Psoas muscle (tissue), 8 donors: ENCODE results near the gene UBE2L3. TPM values are rescaled to one million over a fixed set of nuclear protein-coding genes. Genes with fewer than 3 reads are reported as not detected.
A peak's percentile ranks its signal among the peaks of the same experiment; 100 is the strongest.

ENCODE experiments used
- ATAC-seq, 4 donors: fragments of 200-7000 bp; cut with Tn5 transposase; one replicate each; pipeline ENCODE4 v1.9.1; 2020; ENCODE audit warnings: moderate library complexity in 3 of 4, mild to moderate bottlenecking in 2 of 4
- DNase-seq, 2 donors: peaks; one replicate each; pipeline ENCODE4 v3.0.0-alpha.2; 2020
- H3K27ac ChIP-seq: fragments of 200-600 bp; one replicate; pipeline ENCODE4 v1.8.0; 2022
- H3K27me3 ChIP-seq, 3 donors: fragments of 200-600 bp in 1 of 3; one replicate each; pipeline versions ENCODE4 v1.6.1 to v1.8.0; 2013 to 2022; ENCODE audit warnings: low read length in 2 of 3, mild to moderate bottlenecking in 2 of 3, moderate library complexity in 1 of 3; ENCODE audit not compliant: insufficient read depth in 3 of 3
- H3K36me3 ChIP-seq, 2 donors: fragments of 200-600 bp in 1 of 2; one replicate each; pipeline versions ENCODE4 v1.6.1 to v1.8.0; 2013 to 2022; ENCODE audit warnings: low read depth in 1 of 2, mild to moderate bottlenecking in 1 of 2, moderate library complexity in 1 of 2; ENCODE audit not compliant: insufficient read depth in 1 of 2
- H3K4me1 ChIP-seq: fragments of 200-600 bp; one replicate; pipeline ENCODE4 v1.8.0; 2022
- H3K4me3 ChIP-seq: fragments of 200-600 bp; one replicate; pipeline ENCODE4 v1.8.0; 2022; ENCODE audit warnings: mild to moderate bottlenecking
- H3K9me3 ChIP-seq: fragments of 200-600 bp; one replicate; pipeline ENCODE4 v1.8.0; 2022
- CTCF ChIP-seq: fragments of 200-600 bp; IDR thresholded peaks from one replicate; pipeline ENCODE4 v1.8.0; 2022; ENCODE audit warnings: antibody characterized with exemption
- WGBS, 3 donors: extraction: QIAGEN DNeasy Blood & Tissue Kit; methylation state at CpG; one replicate each; pipeline versions ENCODE4 v1.1.6 to v1.1.7; 2013; 5-methylcytosine and 5-hydroxymethylcytosine counted together
- intact Hi-C, 2 donors: fragments of 100-400 bp; cut with DNase I; formaldehyde crosslinking; loops; one replicate each; pipeline versions ENCODE4 v1.11.0 to v1.14.2; 2022
- polyA plus RNA-seq, 3 donors: library from polyadenylated mRNA; stranded (reverse); fragments of 200-250 nt; gene quantifications; one replicate each; pipeline ENCODE4 v1.2.3, GENCODE V29; 2013
- total RNA-seq, 4 donors: library from RNA; stranded (reverse); fragmentation: NEBNext Ultra II Directional in 2 of 4; extraction: Animal tissue kit (Norgen Biotek cat#: 25700) in 2 of 4; gene quantifications; one replicate each; pipeline versions ENCODE4 v1.2.1 to v1.2.4, GENCODE V29; 2021 to 2023
- donor health status: healthy with polysubstance abuse.
- donor health status: DM: no; HTN: no; CAD: no; lungs with moderate emphysema.
- donor health status: Bipolar disorder and iron deficiency.
- donor health status: healthy.
- donor health status: DM: yes; HTN: yes; CAD: no.
- donor health status: DM: no; HTN: no; CAD: no.
- donor health status: DM: no; HTN: no; CAD: no.
- donor health status: DM: yes; HTN: yes; CAD: no.

Gene UBE2L3
- total and polyA plus RNA-seq, 7 donors: 44.9 to 144 (median 56.7) TPM

DNA sequence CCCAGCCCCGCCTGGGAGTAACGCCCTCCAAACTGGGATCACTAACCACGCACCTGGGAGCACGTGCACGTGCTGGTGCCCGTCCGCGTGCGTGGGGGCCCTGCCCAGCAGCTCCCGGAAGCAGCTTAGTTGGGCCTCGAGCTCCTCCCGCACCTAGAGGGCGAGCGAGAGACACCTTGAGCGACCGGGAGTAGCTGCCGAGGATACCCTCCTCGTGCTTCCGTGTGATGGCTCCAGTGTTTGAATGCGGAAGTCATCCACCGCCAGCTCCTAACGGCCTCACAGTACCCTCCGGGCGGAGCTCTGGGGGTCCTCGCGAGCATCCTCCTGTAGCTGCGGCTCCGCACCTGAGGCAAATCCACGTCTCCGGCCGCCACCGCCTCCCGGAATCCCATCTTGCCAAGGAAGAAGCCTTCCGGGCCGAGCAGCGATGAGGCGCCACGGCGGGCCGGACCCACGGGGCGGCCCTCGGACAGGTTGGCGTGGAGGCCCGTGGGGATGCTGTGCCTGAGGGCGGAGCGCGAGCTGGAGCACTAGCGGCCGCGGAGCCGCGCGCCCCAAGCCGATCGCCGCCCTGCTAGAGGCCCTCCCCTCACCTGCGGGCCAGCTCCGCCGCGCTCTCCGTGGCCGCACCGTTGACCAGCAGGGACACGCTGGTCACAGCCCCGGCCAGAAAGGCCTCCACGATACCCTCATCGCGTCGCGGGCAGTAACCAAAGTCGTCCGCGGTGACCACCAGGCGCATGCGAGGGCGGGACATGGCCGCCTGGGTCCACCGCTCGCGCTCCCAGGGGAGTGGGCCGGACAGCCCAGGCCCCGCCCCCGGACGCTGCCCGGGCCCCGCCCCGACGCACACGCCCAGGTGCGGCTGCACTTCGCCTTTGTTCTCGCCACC lies 62.0 kb downstream of the UBE2L3 start, which contains the start of gene YDJC:
Gene YDJC, minus strand, starts transcription at position 768 of the 895 bp plus-strand sequence. Its CDS starts 8 bp downstream, at position 760.
- intact Hi-C loops: loop anchor here in 1 of 2 donors (5.0 kb wide), 1 partner anchor 37 kb away; no protein-coding TSS in a partner anchor
- H3K36me3 ChIP-seq: no peaks in the 10 kb centered on the region
- 1 to 3% (median 3%) methylated on average over 78 to 93 of the region's 93 CpGs for WGBS, 3 donors
- peak within 1 kb of the TSS; percentile 25 for H3K27ac ChIP-seq
- H3K4me1 ChIP-seq: peaks cover 3% of the 10 kb centered on the region
- DNase-seq: peak; percentile 93 to 97
- no peaks in the 10 kb centered on the region for H3K27me3 ChIP-seq
- peak; percentile 94 to 98 (median 98) for ATAC-seq
- no peaks in the 10 kb centered on the region for H3K9me3 ChIP-seq
- peak within 1 kb of the TSS; percentile 86 for H3K4me3 ChIP-seq
- TF ChIP-seq CTCF: peak; percentile 19

- Histone ChIP-seq H3K9me3 (no peaks in the 10 kb centered on the region), H3K36me3 (no peaks in the 10 kb centered on the region), H3K27ac (no peak overlapping the region), H3K4me1 (no peaks in the 10 kb centered on the region), H3K4me3 (no peak overlapping the region), H3K27me3 (no peaks in the 10 kb centered on the region)
- intact Hi-C loops: no loop called here
- ATAC-seq: no peak
- no peak for TF ChIP-seq CTCF
- WGBS, 3 donors: 90 to 93% (median 90%) methylated on average over 4 of the region's 4 CpGs
- no peak for DNase-seq
Observed at GRCh38 chr22:21631025-21631424, 63.5 kb downstream of the UBE2L3 start.

- no peaks in the 10 kb centered on the region for H3K9me3 ChIP-seq
- TF ChIP-seq CTCF: no peak
- H3K4me3 ChIP-seq: no peak within 1 kb of the TSS
- DNase-seq (peak in 1 of 2 donors; percentile 68), ATAC-seq (no peak)
- H3K27me3 ChIP-seq: no peaks in the 10 kb centered on the region
- 53 to 83% (median 83%) methylated on average over 27 of the region's 27 CpGs for WGBS, 3 donors
- H3K36me3 ChIP-seq: no peaks in the 10 kb centered on the region
- no peak within 1 kb of the TSS for H3K27ac ChIP-seq
- H3K4me1 ChIP-seq: no peaks in the 10 kb centered on the region
- intact Hi-C loops: no loop called here
Observed at GRCh38 chr22:21632237-21632895, 64.9 kb downstream of the UBE2L3 start, which contains the start of gene CCDC116. Gene CCDC116, plus strand, starts transcription at chr22:21632760. Its CDS starts 422 bp downstream, at chr22:21633182.

DNA sequence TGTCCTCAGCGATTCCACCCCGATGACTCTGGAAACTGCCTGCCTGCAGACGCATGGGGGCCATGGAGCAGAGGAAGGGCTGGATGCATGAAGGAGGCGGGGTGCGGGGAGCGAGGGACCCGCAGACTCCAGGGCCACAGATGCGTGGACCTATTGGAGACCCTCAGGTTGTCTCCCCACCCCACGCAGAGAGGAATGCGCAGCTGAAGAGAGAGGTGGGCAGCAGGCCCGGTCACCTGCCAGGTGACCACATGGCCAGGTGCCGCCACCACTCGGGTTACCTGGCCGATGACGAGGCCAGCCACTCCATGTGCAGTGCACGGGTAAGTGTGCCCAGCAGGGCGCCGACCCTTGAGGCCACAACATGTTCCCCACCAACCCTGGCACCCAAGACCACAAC lies 65.4 kb downstream of the UBE2L3 start:
- Histone ChIP-seq H3K27ac (no peak overlapping the region), H3K27me3 (no peaks in the 10 kb centered on the region), H3K9me3 (no peaks in the 10 kb centered on the region), H3K4me3 (no peak overlapping the region), H3K36me3 (no peaks in the 10 kb centered on the region), H3K4me1 (no peaks in the 10 kb centered on the region)
- no peak for TF ChIP-seq CTCF
- ATAC-seq (no peak), DNase-seq (no peak)
- intact Hi-C loops: no loop called here
- WGBS, 3 donors: 77 to 96% (median 95%) methylated on average over 16 to 18 of the region's 18 CpGs
